ENCODE results near the gene MCUB. TPM values are rescaled to one million over a fixed set of nuclear protein-coding genes. Genes with fewer than 3 reads are reported as not detected.
A peak's percentile ranks its signal among the peaks of the same experiment; 100 is the strongest.

MCUB gene
- total and polyA plus RNA-seq, 2 of the 13 experiments (the other 11 are each of a cell fraction or from before 2014, with no cell fraction given) = 0.95 to 2.2 TPM

GRCh38 chr4:109559983-109560686 lies at the start of gene MCUB (continued):
- TF ChIP-seq GLI4 (CRISPR knock-in tag; IDR thresholded peaks at IDR 0.05; ENCODE audit: borderline replicate concordance) (0 out of 2 replicates have a peak, but pooled peaks have one; percentile 38), SMAD9 (CRISPR knock-in tag; IDR thresholded peaks at IDR 0.05) (no peak), ZNF275 (CRISPR knock-in tag; IDR thresholded peaks at IDR 0.05; ENCODE audit: borderline replicate concordance) (no peak), RBM22 (optimal IDR thresholded peaks at IDR 0.05; ENCODE audit: low read length) (no peak), ZNF121 (CRISPR knock-in tag; IDR thresholded peaks at IDR 0.05) (peak; percentile 33; the same call in 1 of the 2 replicates), DR1 (CRISPR knock-in tag; IDR thresholded peaks at IDR 0.05) (no peak), SP1 (IDR thresholded peaks at IDR 0.05) (no peak), SP1 (CRISPR knock-in tag; IDR thresholded peaks at IDR 0.05) (no peak), MTF2 (CRISPR knock-in tag; IDR thresholded peaks at IDR 0.05; ENCODE audit: borderline replicate concordance) (no peak), ZBTB10 (CRISPR knock-in tag; IDR thresholded peaks at IDR 0.05; ENCODE audit: borderline replicate concordance) (no peak), ZNF281 (CRISPR knock-in tag; IDR thresholded peaks at IDR 0.05; ENCODE audit: borderline replicate concordance) (no peak), PLRG1 (conservative IDR thresholded peaks at IDR 0.05) (no peak), ZNF569 (CRISPR knock-in tag; IDR thresholded peaks at IDR 0.05; ENCODE audit: borderline replicate concordance) (no peak), IRF1 (CRISPR knock-in tag; IDR thresholded peaks at IDR 0.05; ENCODE audit: low read depth) (no peak)
